HepG2 (cell line): ENCODE data around the gene CBLN3. TPM values are rescaled to one million over a fixed set of nuclear protein-coding genes. Genes with fewer than 3 reads are reported as not detected.
A peak's percentile ranks its signal among the peaks of the same experiment; 100 is the strongest.

Experiments
- ATRX ChIP-seq: sonication (generic); formaldehyde crosslinking; IDR thresholded peaks from 2 replicates; pipeline ENCODE4 v1.4.0; 2020; ENCODE audit warnings: missing genetic modification reagents, borderline replicate concordance
- CENPT ChIP-seq: sonication (generic); formaldehyde crosslinking; IDR thresholded peaks from 2 replicates; pipeline ENCODE4 v1.8.0; 2022; ENCODE audit warnings: low read depth, mild to moderate bottlenecking, moderate library complexity, missing genetic modification reagents
- HMG20B ChIP-seq: conservative IDR thresholded peaks from 2 replicates; pipeline ENCODE4 v1.6.1; 2016; ENCODE audit warnings: missing genetic modification reagents, missing compliant biosample characterization
- HMGA1 ChIP-seq: sonication (generic); formaldehyde crosslinking; conservative IDR thresholded peaks from 2 replicates; pipeline ENCODE4 v1.4.0; 2020; ENCODE audit warnings: missing genetic modification reagents
- NBN ChIP-seq: fragments of 450-650 bp; conservative IDR thresholded peaks from 2 replicates; pipeline ENCODE4 v1.6.1; 2017
- PRDM4 ChIP-seq: sonication (generic); formaldehyde crosslinking; IDR thresholded peaks from 2 replicates; pipeline ENCODE4 v1.9.0; 2021; ENCODE audit warnings: missing genetic modification reagents, borderline replicate concordance
- RNF2 ChIP-seq: fragments of 450-650 bp; conservative IDR thresholded peaks from 2 replicates; pipeline ENCODE4 v1.6.1; 2016; ENCODE audit warnings: low read depth
- SMAD9 ChIP-seq: sonication (generic); formaldehyde crosslinking; IDR thresholded peaks from 2 replicates; pipeline ENCODE4 v1.5.1; 2020; ENCODE audit warnings: mild to moderate bottlenecking, missing genetic modification reagents
- SRSF1 ChIP-seq: fragments of 200-400 bp; formaldehyde crosslinking; optimal IDR thresholded peaks from 2 replicates; pipeline ENCODE3; 2017; ENCODE audit warnings: mild to moderate bottlenecking, low read depth, low read length, moderate library complexity
- ZFAT ChIP-seq: sonication (generic); formaldehyde crosslinking; conservative IDR thresholded peaks from 2 replicates; pipeline ENCODE4 v1.8.1; 2023; ENCODE audit warnings: missing genetic modification reagents, inconsistent platforms
- ZFP82 ChIP-seq: sonication (generic); formaldehyde crosslinking; IDR thresholded peaks from 2 replicates; pipeline ENCODE4 v1.5.1; 2020; ENCODE audit warnings: mild to moderate bottlenecking, missing genetic modification reagents, borderline replicate concordance
- ZNF12 ChIP-seq: sonication (generic); formaldehyde crosslinking; IDR thresholded peaks from 2 replicates; pipeline ENCODE4 v1.5.0; 2020; ENCODE audit warnings: missing genetic modification reagents
- ZNF850 ChIP-seq: sonication (generic); formaldehyde crosslinking; conservative IDR thresholded peaks from 2 replicates; pipeline ENCODE4 v1.9.0; 2021; ENCODE audit warnings: mild to moderate bottlenecking, missing genetic modification reagents
- polyA plus RNA-seq, 8 experiments: library from polyadenylated mRNA; depleted of rRNA in 3 of 8; stranded (reverse) in 7 of 8; unstranded in 1 of 8; fragments of >200 nt; fragmentation: Illumina TruSeq in 4 of 8; extraction: Trizol in 4 of 8; gene quantifications; 2 replicates each; pipeline versions ENCODE4 v1.2.1 to v1.2.3, GENCODE V29; 2011 to 2016; ENCODE audit warnings: low read depth in 4 of 8, missing spikeins in 1 of 8, mixed read lengths in 1 of 8; ENCODE audit not compliant: insufficient read depth in 1 of 8
- total RNA-seq, 5 experiments: library from RNA; depleted of rRNA; stranded (reverse); fragments of >200 nt; fragmentation: Illumina TruSeq; extraction: Trizol; gene quantifications; 2 replicates each; pipeline ENCODE4 v1.2.3, GENCODE V29; 2016; ENCODE audit warnings: low read depth in 1 of 5
- TF ChIP-seq, protein P1 (sequence below), 2 experiments: sonication (generic) in 1 of 2; formaldehyde crosslinking in 1 of 2; IDR thresholded peaks; 2 replicates each; pipeline versions ENCODE4 v1.4.0 to v1.6.1; 2016 to 2020; ENCODE audit warnings: borderline replicate concordance in 1 of 2, low read depth in 1 of 2, mild to moderate bottlenecking in 1 of 2, missing genetic modification reagents in 1 of 2
- TF ChIP-seq, protein P2 (sequence below): sonication (generic); formaldehyde crosslinking; IDR thresholded peaks from 2 replicates; pipeline ENCODE4 v1.5.1; 2020; ENCODE audit warnings: missing genetic modification reagents, mild to moderate bottlenecking, borderline replicate concordance
- TF ChIP-seq, protein P3 (sequence below), 2 experiments: sonication (generic) in 1 of 2; formaldehyde crosslinking in 1 of 2; IDR thresholded peaks; 2 replicates each; pipeline versions ENCODE4 v1.5.1 to v1.6.1; 2011 to 2020; ENCODE audit warnings: borderline replicate concordance in 1 of 2, low read depth in 1 of 2, low read length in 1 of 2, mild to moderate bottlenecking in 1 of 2, missing genetic modification reagents in 1 of 2, moderate library complexity in 1 of 2

CBLN3 gene
- total and polyA plus RNA-seq, 2 of the 13 experiments (the other 11 are each of a cell fraction or from before 2014, with no cell fraction given) = 0.66 to 0.98 TPM

DNA sequence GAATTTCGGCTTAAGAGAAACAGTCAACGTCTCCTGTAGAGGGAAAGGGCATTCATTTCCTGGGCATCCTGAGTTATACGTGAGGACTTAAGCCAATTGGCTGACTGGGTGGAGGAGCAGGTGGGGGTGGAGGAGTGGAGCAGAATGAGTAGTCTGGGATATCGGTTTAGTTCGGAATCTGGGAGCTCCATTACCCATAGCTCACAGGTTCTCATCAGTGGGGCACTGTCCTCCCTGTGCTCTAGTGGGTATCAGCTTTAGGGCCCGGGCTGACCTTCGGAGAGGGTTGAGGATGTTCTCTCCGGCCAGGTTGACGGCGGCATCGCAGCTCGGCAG lies 12.4 kb upstream of the CBLN3 start (continued):
- TF ChIP-seq, protein P1, sequence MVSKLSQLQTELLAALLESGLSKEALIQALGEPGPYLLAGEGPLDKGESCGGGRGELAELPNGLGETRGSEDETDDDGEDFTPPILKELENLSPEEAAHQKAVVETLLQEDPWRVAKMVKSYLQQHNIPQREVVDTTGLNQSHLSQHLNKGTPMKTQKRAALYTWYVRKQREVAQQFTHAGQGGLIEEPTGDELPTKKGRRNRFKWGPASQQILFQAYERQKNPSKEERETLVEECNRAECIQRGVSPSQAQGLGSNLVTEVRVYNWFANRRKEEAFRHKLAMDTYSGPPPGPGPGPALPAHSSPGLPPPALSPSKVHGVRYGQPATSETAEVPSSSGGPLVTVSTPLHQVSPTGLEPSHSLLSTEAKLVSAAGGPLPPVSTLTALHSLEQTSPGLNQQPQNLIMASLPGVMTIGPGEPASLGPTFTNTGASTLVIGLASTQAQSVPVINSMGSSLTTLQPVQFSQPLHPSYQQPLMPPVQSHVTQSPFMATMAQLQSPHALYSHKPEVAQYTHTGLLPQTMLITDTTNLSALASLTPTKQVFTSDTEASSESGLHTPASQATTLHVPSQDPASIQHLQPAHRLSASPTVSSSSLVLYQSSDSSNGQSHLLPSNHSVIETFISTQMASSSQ (IDR thresholded peaks at IDR 0.05; ENCODE audit: low read depth) = no peak
- TF ChIP-seq, protein P1 (CRISPR knock-in tag; IDR thresholded peaks at IDR 0.05; ENCODE audit: borderline replicate concordance) = peak; percentile 47; the same call in 1 of the 2 replicates
- TF ChIP-seq SRSF1 (no peak), CENPT (no peak), ZFP82 (CRISPR knock-in tag) (0 out of 2 replicates have a peak, but pooled peaks have one; percentile 76), PRDM4 (CRISPR knock-in tag) (peak; percentile 20; the same call in 1 of the 2 replicates), ZFAT (CRISPR knock-in tag) (0 out of 2 replicates have a peak, but pooled peaks have one; percentile 6), HMG20B (CRISPR knock-in tag) (no peak), ATRX (CRISPR knock-in tag) (0 out of 2 replicates have a peak, but pooled peaks have one; percentile 24), RNF2 (0 out of 2 replicates have a peak, but pooled peaks have one; percentile 24), ZNF850 (CRISPR knock-in tag) (0 out of 2 replicates have a peak, but pooled peaks have one; percentile 84), HMGA1 (CRISPR knock-in tag) (0 out of 2 replicates have a peak, but pooled peaks have one; percentile 6), NBN (no peak), SMAD9 (CRISPR knock-in tag) (peak; percentile 70; the same call in 1 of the 2 replicates), ZNF12 (CRISPR knock-in tag) (peak; percentile 44; the same call in 1 of the 2 replicates)
- TF ChIP-seq, protein P2, sequence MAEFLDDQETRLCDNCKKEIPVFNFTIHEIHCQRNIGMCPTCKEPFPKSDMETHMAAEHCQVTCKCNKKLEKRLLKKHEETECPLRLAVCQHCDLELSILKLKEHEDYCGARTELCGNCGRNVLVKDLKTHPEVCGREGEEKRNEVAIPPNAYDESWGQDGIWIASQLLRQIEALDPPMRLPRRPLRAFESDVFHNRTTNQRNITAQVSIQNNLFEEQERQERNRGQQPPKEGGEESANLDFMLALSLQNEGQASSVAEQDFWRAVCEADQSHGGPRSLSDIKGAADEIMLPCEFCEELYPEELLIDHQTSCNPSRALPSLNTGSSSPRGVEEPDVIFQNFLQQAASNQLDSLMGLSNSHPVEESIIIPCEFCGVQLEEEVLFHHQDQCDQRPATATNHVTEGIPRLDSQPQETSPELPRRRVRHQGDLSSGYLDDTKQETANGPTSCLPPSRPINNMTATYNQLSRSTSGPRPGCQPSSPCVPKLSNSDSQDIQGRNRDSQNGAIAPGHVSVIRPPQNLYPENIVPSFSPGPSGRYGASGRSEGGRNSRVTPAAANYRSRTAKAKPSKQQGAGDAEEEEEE = peak; percentile 95
- TF ChIP-seq, protein P3, sequence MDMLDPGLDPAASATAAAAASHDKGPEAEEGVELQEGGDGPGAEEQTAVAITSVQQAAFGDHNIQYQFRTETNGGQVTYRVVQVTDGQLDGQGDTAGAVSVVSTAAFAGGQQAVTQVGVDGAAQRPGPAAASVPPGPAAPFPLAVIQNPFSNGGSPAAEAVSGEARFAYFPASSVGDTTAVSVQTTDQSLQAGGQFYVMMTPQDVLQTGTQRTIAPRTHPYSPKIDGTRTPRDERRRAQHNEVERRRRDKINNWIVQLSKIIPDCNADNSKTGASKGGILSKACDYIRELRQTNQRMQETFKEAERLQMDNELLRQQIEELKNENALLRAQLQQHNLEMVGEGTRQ (IDR thresholded peaks at IDR 0.05; ENCODE audit: low read depth, low read length) = no peak
- TF ChIP-seq, protein P3 (CRISPR knock-in tag; IDR thresholded peaks at IDR 0.05; ENCODE audit: borderline replicate concordance) = no peak
